ENCODE measurements around the gene PTPN7. TPM values are rescaled to one million over a fixed set of nuclear protein-coding genes. Genes with fewer than 3 reads are reported as not detected.

PTPN7 gene
- total and polyA plus RNA-seq, 2 of the 13 experiments (the other 11 are each of a cell fraction or from before 2014, with no cell fraction given): not detected

GRCh38 chr1:202144402-202145067 lies 15.9 kb downstream of the PTPN7 start, which contains the start of gene ARL8A (continued):
- peak; percentile 37; the same call in 1 of the 2 replicates for TF ChIP-seq UBTF (CRISPR knock-in tag; IDR thresholded peaks at IDR 0.05)
- TF ChIP-seq DMAP1 (CRISPR knock-in tag; IDR thresholded peaks at IDR 0.05): no peak
- TF ChIP-seq MAFF (IDR thresholded peaks at IDR 0.05; ENCODE audit: low read depth, low read length): no peak
- TF ChIP-seq, protein P1, sequence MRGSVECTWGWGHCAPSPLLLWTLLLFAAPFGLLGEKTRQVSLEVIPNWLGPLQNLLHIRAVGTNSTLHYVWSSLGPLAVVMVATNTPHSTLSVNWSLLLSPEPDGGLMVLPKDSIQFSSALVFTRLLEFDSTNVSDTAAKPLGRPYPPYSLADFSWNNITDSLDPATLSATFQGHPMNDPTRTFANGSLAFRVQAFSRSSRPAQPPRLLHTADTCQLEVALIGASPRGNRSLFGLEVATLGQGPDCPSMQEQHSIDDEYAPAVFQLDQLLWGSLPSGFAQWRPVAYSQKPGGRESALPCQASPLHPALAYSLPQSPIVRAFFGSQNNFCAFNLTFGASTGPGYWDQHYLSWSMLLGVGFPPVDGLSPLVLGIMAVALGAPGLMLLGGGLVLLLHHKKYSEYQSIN (CRISPR knock-in tag; IDR thresholded peaks at IDR 0.05; ENCODE audit: borderline replicate concordance): no peak
- no peak for TF ChIP-seq SOX13 (IDR thresholded peaks at IDR 0.05)
- TF ChIP-seq SOX13 (CRISPR knock-in tag; conservative IDR thresholded peaks at IDR 0.05 in 1 of 2, IDR thresholded peaks at IDR 0.05 in 1 of 2): no peak
- no peak for TF ChIP-seq ELF4 (CRISPR knock-in tag; IDR thresholded peaks at IDR 0.05; ENCODE audit: borderline replicate concordance)
- TF ChIP-seq ZNF44 (CRISPR knock-in tag; IDR thresholded peaks at IDR 0.05): no peak
- TF ChIP-seq BCLAF1 (IDR thresholded peaks at IDR 0.05): no peak
- TF ChIP-seq, protein P2, sequence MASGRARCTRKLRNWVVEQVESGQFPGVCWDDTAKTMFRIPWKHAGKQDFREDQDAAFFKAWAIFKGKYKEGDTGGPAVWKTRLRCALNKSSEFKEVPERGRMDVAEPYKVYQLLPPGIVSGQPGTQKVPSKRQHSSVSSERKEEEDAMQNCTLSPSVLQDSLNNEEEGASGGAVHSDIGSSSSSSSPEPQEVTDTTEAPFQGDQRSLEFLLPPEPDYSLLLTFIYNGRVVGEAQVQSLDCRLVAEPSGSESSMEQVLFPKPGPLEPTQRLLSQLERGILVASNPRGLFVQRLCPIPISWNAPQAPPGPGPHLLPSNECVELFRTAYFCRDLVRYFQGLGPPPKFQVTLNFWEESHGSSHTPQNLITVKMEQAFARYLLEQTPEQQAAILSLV (CRISPR knock-in tag; IDR thresholded peaks at IDR 0.05; ENCODE audit: borderline replicate concordance): no peak
- TF ChIP-seq PATZ1 (CRISPR knock-in tag; IDR thresholded peaks at IDR 0.05): 0 out of 2 replicates have a peak, but pooled peaks have one; percentile 19
- no peak for TF ChIP-seq ZNF530 (CRISPR knock-in tag; IDR thresholded peaks at IDR 0.05; ENCODE audit: low read depth)
- TF ChIP-seq KLF15 (CRISPR knock-in tag; IDR thresholded peaks at IDR 0.05; ENCODE audit: borderline replicate concordance): no peak
- peak; percentile 43; the same call in 1 of the 2 replicates for TF ChIP-seq CENPT (CRISPR knock-in tag; IDR thresholded peaks at IDR 0.05; ENCODE audit: low read depth)
- peak; percentile 55; the same call in 1 of the 2 replicates for TF ChIP-seq SAP130 (CRISPR knock-in tag; IDR thresholded peaks at IDR 0.05; ENCODE audit: low read depth)
- TF ChIP-seq HMG20A (CRISPR knock-in tag; IDR thresholded peaks at IDR 0.05; ENCODE audit: borderline replicate concordance): no peak
- TF ChIP-seq MTERF4 (CRISPR knock-in tag; IDR thresholded peaks at IDR 0.05): no peak
- TF ChIP-seq KAT2B (IDR thresholded peaks at IDR 0.05; ENCODE audit: borderline replicate concordance, low read depth, low read length): no peak
- TF ChIP-seq KDM1A (CRISPR knock-in tag; IDR thresholded peaks at IDR 0.05): no peak
